Colonic mucosa (tissue), 4 donors: ENCODE measurements around the gene PLEKHG2. TPM values are rescaled to one million over a fixed set of nuclear protein-coding genes. Genes with fewer than 3 reads are reported as not detected.

Source experiments
- DNase-seq: peaks from one replicate; pipeline ENCODE4 v3.0.0-alpha.2; 2020
- H3K27ac ChIP-seq: fragments of 200-600 bp; one replicate; pipeline ENCODE4 v1.8.0; 2021
- H3K27me3 ChIP-seq: fragments of 200-600 bp; one replicate; pipeline ENCODE4 v1.8.0; 2021
- H3K36me3 ChIP-seq: fragments of 200-600 bp; one replicate; pipeline ENCODE4 v1.8.0; 2021
- H3K4me1 ChIP-seq: fragments of 200-600 bp; one replicate; pipeline ENCODE4 v1.8.0; 2021; ENCODE audit warnings: mild to moderate bottlenecking
- H3K4me3 ChIP-seq: fragments of 200-600 bp; one replicate; pipeline ENCODE4 v1.8.0; 2021
- H3K9ac ChIP-seq, 2 donors: one replicate each; pipeline ENCODE4 v1.7.0; 2013; ENCODE audit warnings: control low read depth in 2 of 2, low read depth in 2 of 2, low read length in 2 of 2
- H3K9me3 ChIP-seq: fragments of 200-600 bp; one replicate; pipeline ENCODE4 v1.8.0; 2021
- intact Hi-C: fragments of 100-400 bp; cut with DNase I; formaldehyde crosslinking; loops from one replicate; pipeline ENCODE4 v1.14.1; 2022
- total RNA-seq, 2 donors: library from RNA; stranded (reverse); fragmentation: NEBNext Ultra II Directional in 1 of 2; extraction: Animal tissue kit (Norgen Biotek cat#: 25700) in 1 of 2; gene quantifications; one replicate each; pipeline ENCODE4 v1.2.1, GENCODE V29; 2021
- TF ChIP-seq, protein P1 (sequence below): fragments of 200-600 bp; IDR thresholded peaks from one replicate; pipeline ENCODE4 v1.8.0; 2022; ENCODE audit warnings: antibody characterized with exemption, mild to moderate bottlenecking
- donor health status: healthy.
- donor health status: DM: no; HTN: no; CAD: no.
- donor health status: DM: no; HTN: no; CAD: no.

PLEKHG2 gene
- total RNA-seq, 2 donors from 2014 or later: 8.0 to 10.4 TPM

DNA sequence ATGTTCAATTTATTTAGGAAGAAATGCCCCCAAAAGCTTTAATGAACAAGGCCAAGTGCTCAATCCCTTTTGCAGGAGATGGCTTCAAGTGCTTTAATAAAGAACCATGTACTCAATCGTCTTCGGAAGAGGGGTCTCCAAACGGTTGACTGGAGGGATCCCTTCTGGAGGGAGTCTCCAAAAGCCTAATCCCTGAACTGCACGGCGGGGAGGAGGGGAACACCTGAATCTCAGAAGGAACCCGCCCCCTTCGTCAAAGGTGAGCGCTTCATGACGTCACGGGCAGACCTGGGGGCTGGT is 22.1 kb upstream of the PLEKHG2 start:
- Histone ChIP-seq H3K4me3 (peak overlapping the region; percentile 83), H3K4me1 (peaks cover 9% of the 10 kb centered on the region), H3K36me3 (peaks cover 4% of the 10 kb centered on the region), H3K27ac (peak overlapping the region; percentile 81), H3K9me3 (no peaks in the 10 kb centered on the region), H3K27me3 (no peaks in the 10 kb centered on the region), H3K9ac (peak overlapping the region; percentile 96 to 99)
- peak; percentile 77 for DNase-seq
- intact Hi-C loops: no loop called here
- TF ChIP-seq, protein P1, sequence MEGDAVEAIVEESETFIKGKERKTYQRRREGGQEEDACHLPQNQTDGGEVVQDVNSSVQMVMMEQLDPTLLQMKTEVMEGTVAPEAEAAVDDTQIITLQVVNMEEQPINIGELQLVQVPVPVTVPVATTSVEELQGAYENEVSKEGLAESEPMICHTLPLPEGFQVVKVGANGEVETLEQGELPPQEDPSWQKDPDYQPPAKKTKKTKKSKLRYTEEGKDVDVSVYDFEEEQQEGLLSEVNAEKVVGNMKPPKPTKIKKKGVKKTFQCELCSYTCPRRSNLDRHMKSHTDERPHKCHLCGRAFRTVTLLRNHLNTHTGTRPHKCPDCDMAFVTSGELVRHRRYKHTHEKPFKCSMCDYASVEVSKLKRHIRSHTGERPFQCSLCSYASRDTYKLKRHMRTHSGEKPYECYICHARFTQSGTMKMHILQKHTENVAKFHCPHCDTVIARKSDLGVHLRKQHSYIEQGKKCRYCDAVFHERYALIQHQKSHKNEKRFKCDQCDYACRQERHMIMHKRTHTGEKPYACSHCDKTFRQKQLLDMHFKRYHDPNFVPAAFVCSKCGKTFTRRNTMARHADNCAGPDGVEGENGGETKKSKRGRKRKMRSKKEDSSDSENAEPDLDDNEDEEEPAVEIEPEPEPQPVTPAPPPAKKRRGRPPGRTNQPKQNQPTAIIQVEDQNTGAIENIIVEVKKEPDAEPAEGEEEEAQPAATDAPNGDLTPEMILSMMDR: no peak

DNA sequence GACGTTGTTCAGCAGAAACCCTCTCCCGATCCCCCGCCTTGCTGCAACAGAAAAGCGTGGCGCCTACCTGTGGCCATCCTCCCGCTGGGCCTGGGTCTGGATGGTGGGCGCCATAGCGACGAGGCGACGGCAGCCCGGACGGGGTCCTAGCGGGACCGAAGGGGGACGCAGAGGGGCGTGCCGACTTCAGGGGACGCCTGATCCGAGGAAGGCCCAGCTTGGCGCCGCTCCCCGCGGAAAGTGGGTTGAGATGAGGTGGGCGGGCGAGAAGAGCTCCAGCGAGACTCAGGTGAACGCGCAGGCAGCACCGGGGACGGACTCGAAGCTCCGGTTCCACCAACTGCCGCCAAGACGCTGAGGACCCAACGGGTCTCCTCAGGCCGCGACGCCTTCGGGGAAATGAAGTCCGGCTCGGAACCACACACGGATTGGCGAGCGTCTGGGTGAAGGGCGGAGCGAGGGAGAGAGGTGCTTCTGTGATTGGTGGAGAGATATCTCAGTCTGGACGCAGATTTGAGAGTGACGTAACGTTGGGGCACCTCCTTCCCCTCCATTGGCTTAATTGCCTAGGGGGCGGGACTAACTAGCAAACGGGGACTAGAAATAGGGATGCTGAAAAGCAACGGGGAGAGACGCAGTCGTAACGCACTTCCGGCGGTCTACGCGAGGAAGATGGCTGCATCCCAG is 21.6 kb upstream of the PLEKHG2 start, which contains the start of the genes MED29 and PAF1:
Gene MED29 (plus strand): TSS at position 628 of the 687 bp plus-strand sequence. CDS start 45 bp downstream, at position 673.
Gene PAF1 (minus strand): TSS at position 356 of the 687 bp plus-strand sequence. CDS start 242 bp downstream, at position 114.
- TF ChIP-seq, protein P1: no peak
- Histone ChIP-seq H3K9ac (peak within 1 kb of the TSS; percentile 96 to 99), H3K36me3 (peaks cover 4% of the 10 kb centered on the region), H3K9me3 (no peaks in the 10 kb centered on the region), H3K27me3 (no peaks in the 10 kb centered on the region), H3K27ac (peak within 1 kb of the TSS; percentile 81), H3K4me1 (peaks cover 9% of the 10 kb centered on the region), H3K4me3 (peak within 1 kb of the TSS; percentile 83)
- intact Hi-C loops: no loop called here
- DNase-seq: peak; percentile 99

DNA sequence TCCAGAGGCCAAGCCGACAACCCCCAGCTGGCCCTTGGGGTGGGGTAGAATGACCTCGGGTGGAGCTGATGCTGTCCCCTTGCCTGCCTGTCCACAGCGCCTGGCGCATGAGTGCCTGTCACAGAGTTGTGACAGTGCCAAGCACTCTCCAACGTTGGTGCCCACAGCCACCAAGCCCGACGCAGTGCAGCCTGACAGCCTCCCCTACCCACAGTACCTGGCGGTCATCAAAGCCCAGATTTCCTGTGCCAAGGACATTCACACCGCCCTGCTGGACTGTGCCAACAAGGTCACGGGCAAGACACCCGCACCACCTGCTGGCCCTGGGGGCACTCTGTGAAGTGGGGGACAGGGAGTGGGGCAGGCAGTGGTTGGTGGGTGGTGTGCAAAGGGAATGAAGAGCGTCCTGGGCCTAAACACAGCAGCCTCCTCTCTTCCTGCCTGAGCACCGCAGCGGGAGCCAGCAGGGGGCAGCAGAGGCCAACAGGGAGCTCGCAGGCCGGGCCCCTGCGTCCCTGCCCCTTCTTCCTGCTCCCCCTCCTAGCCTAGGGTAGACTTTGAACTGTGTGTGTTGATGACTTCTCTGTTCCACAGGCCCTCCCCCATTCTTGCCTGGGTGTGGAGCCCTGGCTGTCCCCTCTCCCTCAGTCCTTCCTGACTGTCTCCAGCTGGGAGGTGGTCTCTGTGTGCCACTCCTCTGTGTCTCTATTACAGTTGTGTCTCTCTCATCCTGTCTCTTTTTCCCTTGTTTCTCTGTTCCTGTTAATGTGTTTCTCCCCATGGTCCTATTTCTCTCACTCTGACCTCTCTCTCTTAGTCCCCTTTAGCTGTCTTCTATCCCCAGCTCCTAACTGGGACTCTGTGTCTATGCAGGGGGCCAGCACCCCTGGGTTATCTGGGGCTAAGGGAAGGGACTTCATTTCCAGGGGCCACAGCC is 14.8 kb upstream of the PLEKHG2 start:
- Histone ChIP-seq H3K9ac (peak overlapping the region; percentile 73 to 95), H3K4me1 (peaks cover 24% of the 10 kb centered on the region), H3K27me3 (no peaks in the 10 kb centered on the region), H3K36me3 (no peaks in the 10 kb centered on the region), H3K9me3 (no peaks in the 10 kb centered on the region), H3K27ac (peak overlapping the region; percentile 99), H3K4me3 (peak overlapping the region; percentile 10)
- TF ChIP-seq, protein P1: peak; percentile 96
- intact Hi-C loops: no loop called here
- peak; percentile 97 for DNase-seq

DNA sequence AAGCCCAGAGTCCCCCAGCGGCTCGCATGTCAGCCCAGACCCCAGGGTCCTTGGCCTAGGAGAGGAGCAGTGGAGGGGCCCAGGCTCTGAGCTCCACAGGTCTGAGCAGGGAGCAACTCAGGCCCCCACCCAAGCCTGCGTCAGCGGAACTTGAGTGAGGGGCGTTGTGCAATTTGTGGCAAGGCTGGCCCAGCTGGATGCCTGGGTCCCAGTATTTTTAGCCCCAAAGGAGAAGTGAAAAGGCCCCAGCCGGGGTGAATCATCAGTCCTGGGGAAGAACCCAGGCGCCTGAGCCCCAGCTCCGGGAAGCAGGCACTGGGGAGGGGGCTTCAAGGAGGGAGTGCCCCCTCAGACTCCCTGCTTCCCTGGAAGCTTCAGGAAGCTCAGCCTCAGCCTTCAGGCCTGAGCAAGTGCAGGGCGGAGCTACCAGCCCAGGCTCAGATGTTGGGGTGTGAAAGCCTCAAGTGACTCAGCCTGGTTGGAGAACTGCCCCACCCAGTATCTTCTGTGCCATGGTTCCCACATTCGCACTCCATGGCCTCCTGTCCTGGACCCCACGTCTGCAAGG is 14.1 kb upstream of the PLEKHG2 start:
- Histone ChIP-seq H3K27me3 (no peaks in the 10 kb centered on the region), H3K4me1 (peaks cover 24% of the 10 kb centered on the region), H3K9ac (peak overlapping the region; percentile 73 to 95), H3K36me3 (no peaks in the 10 kb centered on the region), H3K27ac (peak overlapping the region; percentile 99), H3K9me3 (no peaks in the 10 kb centered on the region), H3K4me3 (peak overlapping the region; percentile 10)
- intact Hi-C loops: no loop called here
- DNase-seq: peak; percentile 89
- TF ChIP-seq, protein P1: no peak

DNA sequence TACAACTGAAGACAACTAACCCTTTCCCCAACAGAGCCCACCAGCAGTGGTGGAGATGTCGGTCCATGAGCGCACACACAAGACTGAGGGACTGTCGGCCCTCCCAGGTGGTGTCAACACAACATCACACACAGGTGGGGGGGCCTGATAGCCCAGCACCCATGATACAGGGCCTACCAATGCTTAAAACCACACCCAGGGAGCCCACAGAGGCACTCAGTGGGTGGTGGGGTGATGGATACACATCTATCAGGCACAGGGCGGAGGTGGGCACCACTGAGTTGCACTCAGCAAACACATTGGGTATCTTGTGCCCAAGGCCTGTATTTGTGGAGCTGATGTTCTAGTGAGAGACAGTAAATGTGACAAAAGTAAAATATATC is 12.8 kb upstream of the PLEKHG2 start:
- no peak overlapping the region for H3K4me3 ChIP-seq
- no peaks in the 10 kb centered on the region for H3K9me3 ChIP-seq
- no peak for DNase-seq
- peak overlapping the region; percentile 1 to 70 for H3K9ac ChIP-seq
- no peaks in the 10 kb centered on the region for H3K36me3 ChIP-seq
- intact Hi-C loops: no loop called here
- peak overlapping the region; percentile 99 for H3K27ac ChIP-seq
- TF ChIP-seq, protein P1: no peak
- H3K27me3 ChIP-seq: no peaks in the 10 kb centered on the region
- peaks cover 24% of the 10 kb centered on the region for H3K4me1 ChIP-seq
